ENCODE measurements around the gene SIMC1. TPM values are rescaled to one million over a fixed set of nuclear protein-coding genes. Genes with fewer than 3 reads are reported as not detected.
"Not testable (repeated sequence)": the region's sequence is repeated elsewhere in the genome, so short reads cannot be mapped to it uniquely, and the experiment has no call there.

Gene SIMC1
- 11.0 TPM for total RNA-seq

DNA sequence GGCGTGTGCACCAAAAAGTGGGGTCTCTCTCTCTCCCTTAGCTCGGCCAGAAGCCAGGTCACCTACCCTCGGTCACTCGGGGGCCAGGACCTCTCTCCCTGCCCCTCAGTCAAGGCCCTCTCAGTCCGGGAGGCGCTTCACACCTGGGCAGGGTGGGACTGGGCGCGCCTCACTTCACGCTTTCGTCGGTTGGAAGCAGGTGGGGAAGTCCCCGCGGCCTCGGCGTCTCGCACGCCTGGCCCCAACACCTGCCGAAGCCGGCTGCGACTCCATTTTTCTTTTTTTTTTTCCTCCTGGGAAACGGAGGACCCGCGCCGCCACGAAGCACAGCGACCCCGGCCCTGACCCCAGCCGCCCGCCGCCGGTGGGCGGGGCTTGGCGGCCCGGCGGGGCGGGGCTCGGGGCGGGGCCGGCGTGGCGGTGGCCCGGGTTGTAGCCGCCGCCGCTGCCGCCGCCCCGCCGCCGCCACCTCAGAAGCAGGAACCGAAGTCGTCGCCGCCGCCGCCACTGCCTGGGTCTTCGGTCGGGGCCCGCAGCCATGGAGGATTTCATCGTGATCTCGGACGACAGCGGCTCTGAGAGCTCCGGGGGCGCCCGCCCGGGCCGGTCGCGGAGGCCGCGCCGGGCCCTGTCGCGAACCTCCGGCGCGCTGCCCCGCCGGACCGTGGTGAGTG, at the start of gene SIMC1:
TSS of gene SIMC1 (plus strand) at position 454 of the 674 bp plus-strand sequence. CDS start at position 539, 85 bp downstream.
- DNase-seq (ENCODE audit: low read depth in 2 of 3, low spot score in 2 of 3): peak; percentile 30 to 47 (median 32)

DNA sequence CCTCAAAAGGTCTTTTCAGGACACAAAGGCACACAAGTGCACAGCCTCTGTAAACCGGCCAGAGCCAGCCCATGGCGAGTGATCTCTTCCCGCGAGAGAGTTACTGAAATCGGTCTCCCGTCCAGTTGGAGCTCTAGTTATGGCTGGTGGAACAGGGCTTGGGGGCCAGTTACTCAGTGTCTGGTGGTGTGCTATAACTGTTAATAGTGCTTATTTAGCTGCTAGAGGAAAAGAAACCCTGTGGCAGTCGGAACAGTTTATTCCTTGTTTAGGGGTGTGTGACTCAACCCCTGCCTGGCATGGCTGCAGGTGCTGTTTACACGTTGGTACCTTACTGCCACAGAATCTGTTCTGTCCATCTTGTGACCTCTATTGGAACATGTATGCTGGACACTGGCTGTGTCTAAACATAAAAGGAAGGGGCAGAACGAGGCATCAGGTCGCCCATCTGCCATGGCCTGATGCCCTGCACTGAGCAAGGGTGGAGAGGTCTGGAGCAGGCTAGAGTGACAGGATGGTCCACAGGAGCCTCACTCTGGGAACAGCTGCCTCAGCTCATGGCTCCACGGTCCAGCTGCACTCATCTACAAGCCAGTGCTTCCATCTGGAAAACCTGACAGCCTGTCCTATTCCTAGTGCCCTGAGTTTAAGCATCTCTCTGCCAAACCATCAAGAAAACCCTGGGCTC, 49.6 kb upstream of the SIMC1 start:
- no peak for DNase-seq (ENCODE audit: low read depth in 2 of 3, low spot score in 2 of 3)

DNA sequence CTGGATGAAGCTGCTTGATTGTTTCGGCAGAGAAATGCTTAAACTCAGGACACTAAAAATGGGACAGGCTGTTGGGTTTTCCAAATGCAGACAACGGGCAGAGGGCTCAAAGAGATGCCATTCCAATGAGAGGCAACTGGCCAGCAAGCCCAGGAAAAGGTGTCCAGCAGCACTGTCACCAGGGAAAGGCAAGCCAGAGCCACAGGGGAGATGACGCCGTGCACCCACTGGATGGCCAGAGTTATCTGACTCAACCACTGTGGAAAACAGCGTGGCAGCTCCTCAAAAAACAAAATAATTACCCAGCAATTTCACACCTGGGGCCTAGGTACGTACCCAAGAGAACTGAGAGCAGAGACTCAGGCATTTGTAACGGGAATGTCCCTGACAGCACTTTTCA, 48.4 kb upstream of the SIMC1 start:
- DNase-seq (ENCODE audit: low read depth in 2 of 3, low spot score in 2 of 3): no peak

DNA sequence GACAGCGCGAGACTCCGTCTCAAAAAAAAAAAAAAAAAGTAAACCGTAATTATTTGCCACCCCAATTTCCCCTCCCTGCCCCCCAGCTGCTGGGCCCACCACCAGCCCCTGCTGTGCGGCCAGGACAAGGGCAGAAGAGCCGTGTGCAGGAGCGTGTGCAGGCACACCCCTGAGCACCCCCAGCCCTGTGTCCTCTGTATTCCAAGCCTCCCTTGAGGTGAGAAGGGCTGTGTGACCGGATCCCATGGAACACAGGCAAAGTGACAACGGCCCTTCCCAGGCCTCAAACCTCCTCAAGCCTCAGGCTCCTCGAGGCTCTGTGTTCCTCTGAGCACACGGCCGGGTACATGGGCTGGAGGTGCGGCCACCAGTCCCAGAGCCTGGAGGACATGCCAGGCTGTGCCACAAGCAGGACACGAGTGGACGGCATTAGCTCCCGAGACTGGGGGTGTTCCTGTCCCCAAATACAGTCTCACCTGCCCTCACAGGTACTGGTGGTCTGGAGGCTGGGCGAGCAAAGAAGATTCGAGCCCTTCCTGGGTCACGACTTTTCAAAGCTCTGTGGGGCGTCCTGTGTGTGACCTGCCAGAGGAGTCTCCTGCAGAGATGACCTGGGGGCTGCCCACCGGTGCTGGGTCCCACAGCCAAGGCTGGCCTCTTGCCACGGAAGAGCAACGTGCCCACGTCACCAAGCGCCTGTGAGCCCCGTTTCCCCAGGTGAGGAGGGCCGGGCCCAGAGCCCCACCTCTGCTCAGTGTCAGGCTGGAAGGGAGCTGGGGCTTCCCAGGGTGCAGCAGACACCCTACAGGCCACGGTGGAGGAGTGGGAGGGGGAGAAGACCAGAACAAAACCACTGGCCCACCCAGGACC, 47.1 kb upstream of the SIMC1 start:
- DNase-seq (ENCODE audit: low read depth in 2 of 3, low spot score in 2 of 3): no peak

DNA sequence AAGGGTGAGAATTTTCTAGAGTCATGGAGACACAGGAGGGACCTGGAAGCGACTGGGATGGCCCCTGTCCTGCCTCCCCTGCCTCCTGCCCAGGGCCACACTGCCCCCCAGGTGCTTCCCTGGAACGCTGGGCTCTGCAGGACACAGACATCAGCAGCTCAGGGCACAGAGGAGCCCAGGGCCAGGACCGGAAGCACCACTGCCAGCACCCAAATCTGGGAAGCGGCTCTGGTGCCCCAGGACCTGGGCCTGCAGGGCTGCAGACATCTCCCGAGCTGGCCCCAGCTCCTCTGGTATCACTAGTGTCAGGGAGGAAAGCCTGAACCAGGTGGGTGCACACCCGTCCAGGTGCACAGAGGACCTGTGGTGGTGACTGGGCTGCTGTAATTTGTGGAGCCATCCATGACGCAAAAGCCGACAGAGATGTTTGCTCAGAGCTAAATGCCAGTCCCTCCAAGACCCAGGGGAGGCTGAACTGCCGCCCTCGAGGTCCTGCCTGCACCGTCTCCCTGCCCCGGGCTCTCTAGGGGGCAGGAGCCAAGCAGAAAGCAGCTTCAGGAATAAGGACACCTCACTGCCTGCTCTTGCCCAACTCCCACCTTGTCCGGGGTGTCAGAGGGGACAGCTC, 46.0 kb upstream of the SIMC1 start:
- no peak for DNase-seq (ENCODE audit: low read depth in 2 of 3, low spot score in 2 of 3)

DNA sequence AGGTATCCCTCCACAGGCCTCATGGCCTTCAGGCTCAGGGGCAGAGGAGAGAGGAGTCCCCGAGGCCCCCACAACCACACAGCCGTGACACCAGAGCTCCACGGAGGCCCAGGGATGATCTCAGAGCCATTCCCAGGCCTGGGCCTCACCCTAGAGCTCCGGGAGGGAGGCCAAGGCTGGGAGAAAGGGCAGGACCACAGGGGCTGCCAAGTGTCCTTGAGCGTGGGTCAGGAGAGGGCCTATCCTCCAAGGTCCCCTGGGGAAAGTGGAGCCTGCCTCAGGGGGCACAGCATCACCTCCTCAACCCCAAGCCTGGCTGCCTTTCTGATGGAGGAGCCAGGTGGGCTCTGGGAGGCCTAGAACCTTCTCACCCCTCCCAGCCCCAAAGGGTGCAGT, 45.5 kb upstream of the SIMC1 start:
- DNase-seq (ENCODE audit: low read depth in 2 of 3, low spot score in 2 of 3): not testable (repeated sequence)

DNA sequence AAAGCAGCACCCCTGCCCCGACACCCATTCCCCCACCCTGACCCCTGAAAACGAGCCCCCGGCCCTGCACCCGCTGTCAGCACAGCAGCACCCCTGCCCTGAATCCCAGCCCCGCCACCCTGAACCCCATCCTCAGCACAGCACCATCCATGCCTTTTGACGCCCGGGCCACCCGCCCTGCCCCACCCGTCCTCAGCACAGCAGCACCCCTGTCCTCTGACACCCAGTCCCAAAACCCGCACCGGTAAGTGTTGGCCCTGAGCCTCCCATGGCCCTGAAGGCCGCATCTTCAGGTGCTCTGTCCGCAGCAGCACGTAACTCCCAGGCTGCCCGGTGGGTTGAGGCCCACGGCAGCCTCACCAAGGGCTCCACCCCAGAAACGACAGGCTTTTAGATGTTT, 44.6 kb upstream of the SIMC1 start:
- not testable (repeated sequence) for DNase-seq (ENCODE audit: low read depth in 2 of 3, low spot score in 2 of 3)

DNA sequence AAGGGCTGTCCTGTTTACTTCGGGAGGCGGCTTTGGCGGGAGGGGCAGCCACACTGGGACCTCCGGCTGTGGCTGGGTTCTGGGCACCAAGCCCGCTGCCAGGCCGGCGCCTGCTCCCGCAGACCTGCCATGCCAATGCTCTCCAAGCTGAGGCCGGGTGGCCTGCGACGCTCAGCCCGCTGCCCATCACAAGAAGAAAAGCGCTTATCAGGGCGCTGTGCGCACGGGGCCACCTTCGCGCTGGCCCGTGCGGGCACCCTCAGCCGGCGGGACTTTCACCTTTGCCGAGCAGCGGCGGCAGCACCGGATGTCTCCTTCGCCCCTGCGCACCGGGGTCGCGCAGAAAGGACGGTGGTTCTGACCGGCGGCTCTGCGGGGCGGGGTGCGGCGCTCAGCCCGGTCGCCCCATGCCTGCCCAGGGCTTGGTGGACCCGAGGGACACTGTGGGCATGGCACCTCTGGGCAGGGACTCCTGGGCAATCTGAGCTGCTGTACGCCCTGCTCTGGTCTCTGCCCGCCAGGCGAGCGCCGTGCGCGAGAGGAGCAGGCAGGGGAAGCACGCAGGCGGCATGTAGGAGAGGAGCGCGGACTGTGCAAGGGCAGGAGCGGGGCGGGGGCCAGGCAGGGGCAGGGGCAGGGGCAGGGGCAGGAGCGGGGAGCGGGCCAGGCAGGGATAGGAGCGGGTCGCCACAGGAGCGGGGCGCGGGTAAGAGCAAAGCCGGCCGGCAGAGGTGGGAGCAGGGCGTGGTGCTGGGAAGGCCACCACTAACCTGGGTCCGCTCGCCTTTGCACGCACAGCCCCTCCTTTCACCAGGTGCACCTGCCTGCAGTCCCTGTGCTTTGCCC, 43.8 kb upstream of the SIMC1 start:
- DNase-seq (ENCODE audit: low read depth in 2 of 3, low spot score in 2 of 3): not testable (repeated sequence)

DNA sequence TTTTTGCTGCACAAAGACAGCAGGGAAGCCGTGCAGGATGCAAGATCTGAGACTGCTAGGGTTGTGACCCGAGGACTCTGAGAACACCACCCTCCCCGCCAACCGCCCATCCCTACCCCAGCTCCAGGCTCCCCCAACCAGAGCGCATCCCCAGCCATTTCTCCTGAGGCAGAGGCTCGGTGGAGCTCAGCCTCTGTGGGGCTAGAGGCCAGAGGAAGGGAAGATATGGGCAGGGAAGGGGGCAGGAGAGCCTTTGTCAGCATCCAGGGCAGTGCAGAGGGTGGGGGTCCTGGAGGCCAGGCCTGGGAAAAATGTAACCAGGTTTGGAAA, 43.2 kb upstream of the SIMC1 start:
- DNase-seq (ENCODE audit: low read depth in 2 of 3, low spot score in 2 of 3): not testable (repeated sequence)

DNA sequence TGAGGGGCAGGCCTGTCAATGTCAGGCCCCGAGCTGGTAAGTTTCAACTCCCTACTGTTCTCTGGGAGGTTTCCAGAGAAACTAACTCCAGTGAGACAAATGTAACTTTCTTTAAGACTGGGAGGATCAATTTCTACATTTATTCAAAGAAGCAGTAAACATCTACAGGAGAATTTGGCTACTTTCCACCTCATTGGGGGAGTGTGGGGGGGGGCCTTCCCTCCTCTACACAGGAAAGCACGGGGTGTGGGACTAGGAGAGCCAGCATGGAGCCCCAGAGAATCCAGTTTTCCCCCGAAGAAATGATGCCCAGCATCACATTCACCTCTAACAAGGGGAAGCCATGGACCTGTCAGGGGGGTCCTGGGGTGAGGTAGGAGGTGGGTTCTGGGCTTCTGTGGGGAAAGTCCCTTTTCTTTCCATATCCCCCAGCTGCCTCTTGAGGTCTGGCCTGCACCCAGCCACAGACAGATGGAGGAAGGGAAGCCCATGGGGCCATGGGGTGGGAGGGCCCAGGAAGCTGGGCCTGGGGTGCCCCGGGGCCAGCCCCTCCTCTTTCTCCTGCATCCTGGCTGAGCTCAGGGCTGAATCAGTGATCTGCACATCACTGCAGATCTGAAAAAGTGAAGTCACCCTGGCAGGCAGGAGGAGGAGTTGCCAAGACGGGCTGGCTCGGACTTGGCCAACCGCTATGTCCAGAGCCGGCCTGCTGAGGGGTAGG, 42.6 kb upstream of the SIMC1 start:
- peak in 2 of 3 donors; percentile 39 to 63 for DNase-seq (ENCODE audit: low read depth in 2 of 3, low spot score in 2 of 3)

DNA sequence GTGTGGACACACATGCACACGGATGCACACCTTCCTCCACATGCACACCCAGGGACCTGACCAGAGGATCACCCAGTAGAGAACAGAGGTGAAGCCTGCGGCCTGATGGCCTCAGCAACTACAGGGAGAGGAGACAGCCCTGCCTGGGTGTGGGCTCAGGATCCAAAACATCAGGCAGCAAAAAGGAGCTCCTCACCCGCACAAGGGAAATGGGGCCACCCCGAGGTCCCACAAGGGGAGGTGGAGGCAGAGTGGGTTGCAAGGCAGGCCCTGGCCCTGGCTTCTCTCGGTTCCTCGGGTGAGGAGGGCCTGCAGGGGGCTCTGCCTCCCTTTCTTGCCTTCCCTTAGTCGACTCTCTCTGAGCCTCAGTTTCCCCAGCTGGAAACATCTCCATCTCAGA, 41.4 kb upstream of the SIMC1 start:
- DNase-seq (ENCODE audit: low read depth in 2 of 3, low spot score in 2 of 3): not testable (repeated sequence)

DNA sequence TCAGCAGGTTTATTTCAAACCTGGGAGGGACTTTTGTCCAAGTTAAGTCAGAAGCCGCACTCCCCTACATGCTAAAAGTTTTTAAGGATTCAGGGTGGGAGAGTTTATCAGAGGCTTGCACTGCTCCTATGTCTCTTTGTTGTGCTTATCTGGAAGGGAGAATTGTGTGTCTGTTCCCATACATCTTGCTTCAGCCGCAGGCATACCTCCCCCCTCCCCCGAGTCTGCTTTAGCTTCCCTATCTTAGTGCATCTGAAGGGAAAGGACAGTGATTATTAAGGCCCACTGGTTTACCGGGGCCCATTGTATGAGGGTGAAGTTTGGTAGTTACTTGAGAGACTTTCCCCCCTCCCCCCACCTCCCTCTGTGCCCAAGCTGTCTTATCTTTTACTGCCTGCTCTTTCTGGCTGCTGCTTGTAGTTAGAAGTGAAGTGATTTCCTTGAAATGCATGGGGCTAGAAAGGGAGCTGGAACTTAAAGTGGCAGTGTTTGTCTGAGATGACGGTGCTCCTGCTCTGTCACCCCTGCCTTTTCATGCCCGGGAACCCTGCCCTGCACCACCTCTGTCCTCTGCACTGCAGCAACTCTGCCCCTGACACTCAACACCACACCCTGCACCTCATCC, 40.9 kb upstream of the SIMC1 start:
- DNase-seq (ENCODE audit: low read depth in 2 of 3, low spot score in 2 of 3): peak in 1 of 3 donors; percentile 8

DNA sequence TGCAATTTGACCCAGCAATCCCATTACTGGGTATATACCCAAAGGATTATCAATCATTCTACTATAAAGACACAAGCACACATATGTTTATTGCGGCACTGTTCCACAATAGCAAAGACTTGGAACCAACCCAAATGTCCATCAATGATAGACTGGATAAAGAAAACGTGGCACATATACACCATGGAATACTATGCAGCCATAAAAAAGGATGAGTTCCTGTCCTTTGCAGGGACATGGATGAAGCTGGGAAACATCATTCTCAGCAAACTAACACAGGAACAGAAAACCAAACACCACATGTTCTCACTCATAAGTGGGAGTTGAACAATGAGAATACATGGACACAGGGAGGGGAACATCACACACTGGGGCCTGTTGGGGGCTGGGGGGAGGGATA, 39.9 kb upstream of the SIMC1 start:
- DNase-seq (ENCODE audit: low read depth in 2 of 3, low spot score in 2 of 3): not testable (repeated sequence)

DNA sequence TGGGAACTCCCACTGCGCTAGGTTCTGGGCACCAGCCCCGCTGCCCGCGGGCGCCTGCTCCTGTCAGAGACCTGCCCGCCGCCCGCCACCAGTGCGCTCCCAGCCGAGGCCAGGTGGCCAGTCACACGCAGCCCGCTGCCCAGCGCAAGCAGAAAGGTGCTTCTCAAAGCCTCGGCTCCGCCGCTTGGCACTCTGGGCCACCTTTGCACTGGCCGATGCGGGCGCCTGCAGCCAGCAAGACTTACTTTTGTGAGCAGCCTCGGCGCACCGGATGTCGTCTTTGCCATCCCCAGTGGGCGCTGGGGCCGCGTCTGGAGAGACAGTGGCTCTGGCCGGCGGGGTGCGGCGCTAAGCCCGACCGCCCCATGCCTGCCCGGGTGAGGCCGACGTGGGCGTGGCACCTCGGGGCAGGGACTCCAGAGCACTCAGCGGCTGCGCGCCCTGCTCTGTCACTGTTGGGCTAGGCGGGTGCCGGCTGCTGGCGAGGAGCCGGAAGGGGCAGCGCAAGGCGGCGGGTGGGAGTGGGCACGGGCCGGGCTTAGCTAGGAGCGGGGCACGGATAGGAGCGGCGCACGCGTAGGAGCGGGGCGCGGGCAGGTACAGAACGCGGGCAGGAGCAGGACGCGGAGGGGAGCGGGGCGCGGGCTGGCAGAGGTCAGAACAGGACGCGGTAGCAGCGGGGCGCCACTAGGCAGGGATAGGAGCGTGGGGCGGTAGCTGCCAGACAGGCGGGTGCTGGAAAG, 39.1 kb upstream of the SIMC1 start:
- not testable (repeated sequence) for DNase-seq (ENCODE audit: low read depth in 2 of 3, low spot score in 2 of 3)

DNA sequence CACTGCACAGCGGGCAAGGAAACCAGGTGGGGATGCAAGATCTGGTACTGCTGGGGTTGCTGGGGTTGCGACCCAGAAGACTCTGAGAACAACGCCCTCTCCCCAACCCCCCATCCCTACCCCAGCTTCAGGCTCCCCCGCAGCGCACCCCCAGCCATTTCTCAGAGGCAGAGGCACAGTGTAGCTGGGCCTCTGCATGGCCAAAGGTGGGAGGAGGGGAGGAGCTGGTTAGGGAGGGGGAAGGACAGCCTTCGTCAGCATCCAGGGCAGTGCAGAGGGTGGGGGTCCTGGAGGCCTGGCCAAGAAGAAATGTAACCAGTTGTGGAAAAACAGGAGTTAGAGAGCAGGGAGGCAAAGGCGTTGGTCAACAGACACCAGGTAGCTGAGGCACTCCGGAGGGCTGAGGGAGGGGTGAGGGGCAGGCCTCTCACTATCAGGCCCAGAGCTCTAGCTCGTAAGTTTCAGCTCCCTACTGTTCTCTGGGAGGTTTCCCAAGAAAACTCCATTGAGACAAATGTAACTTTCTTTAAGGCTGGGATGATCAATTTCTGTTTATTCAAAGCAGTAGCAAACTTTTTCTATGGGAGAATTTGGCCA, 38.3 kb upstream of the SIMC1 start:
- DNase-seq (ENCODE audit: low read depth in 2 of 3, low spot score in 2 of 3): not testable (repeated sequence)

DNA sequence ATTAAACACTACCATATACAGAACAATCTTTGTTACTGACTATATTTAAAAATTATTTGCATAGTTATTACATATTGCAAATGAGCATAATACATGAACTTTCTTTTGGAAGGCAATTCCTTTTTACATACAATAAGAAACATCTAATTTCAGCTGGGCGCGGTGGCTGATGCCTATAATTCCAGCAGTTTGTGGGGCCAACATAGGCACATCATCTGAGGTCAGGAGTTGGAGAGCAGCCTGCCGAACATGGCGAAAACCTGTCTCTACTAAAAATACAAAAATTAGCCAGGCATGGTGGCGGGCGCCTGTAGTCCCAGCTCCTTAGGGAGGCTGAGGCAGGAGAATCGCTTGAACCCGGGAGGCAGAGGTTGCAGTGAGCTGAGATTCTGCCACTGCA, 36.4 kb upstream of the SIMC1 start:
- DNase-seq (ENCODE audit: low read depth in 2 of 3, low spot score in 2 of 3): no peak

DNA sequence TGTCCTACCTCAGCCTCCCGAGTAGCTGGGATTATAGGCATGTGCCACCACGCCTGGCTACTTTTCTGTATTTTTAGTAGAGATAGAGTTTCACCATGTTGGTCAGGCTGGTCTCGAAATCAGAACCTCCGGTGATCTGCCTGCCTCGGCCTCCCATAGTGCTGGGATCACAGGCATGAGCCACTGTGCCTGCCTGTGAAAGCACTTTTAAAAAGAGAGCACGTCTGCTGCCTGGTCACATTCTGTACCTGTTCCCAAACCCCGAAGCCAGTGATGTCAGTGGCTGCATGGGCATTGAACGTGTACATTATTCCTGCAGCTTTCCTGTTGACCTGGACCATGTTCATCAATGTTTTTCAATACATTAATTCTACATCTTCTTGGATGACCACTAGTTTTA, 35.1 kb upstream of the SIMC1 start:
- no peak for DNase-seq (ENCODE audit: low read depth in 2 of 3, low spot score in 2 of 3)

DNA sequence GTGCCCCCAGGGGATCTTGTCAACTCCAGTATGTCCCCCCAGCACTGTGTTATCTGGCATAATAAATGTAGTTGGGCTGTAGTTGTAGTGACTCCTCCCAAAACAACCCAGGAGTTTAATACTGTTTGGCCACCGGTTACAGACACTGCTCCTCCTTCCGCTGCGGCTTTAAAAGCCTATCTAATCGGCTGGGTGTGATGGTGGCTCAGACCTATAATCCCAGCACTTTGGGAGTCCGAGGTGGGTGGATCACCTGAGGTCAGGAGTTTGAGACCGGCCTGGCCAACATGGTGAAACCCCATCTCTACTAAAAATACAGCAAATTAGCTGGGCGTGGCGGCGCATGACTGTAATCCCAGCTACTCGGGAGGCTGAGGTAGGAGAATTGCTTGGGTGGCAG, 34.7 kb upstream of the SIMC1 start:
- not testable (repeated sequence) for DNase-seq (ENCODE audit: low read depth in 2 of 3, low spot score in 2 of 3)

Data from hematopoietic multipotent progenitor cell (in vitro differentiated cells).